Ureter (tissue), 1 donor: Measurements from ENCODE around the gene DCLRE1A. TPM values are rescaled to one million over a fixed set of nuclear protein-coding genes. Genes with fewer than 3 reads are reported as not detected.
"Not testable (repeated sequence)": the region's sequence is repeated elsewhere in the genome, so short reads cannot be mapped to it uniquely, and the experiment has no call there.

Source experiments
- DNase-seq: peaks from one replicate; pipeline ENCODE4 v3.0.0-alpha.2; 2020; ENCODE audit warnings: low spot score
- total RNA-seq: library from RNA; stranded (reverse); gene quantifications from one replicate; pipeline ENCODE4 v1.2.4, GENCODE V29; 2023
- donor health status: DM: yes; HTN: yes; CAD: no.

The DCLRE1A gene
- total RNA-seq, 1 donor from 2014 or later = 8.3 TPM

GRCh38 chr10:113858541-113858940 lies 4.7 kb upstream of the DCLRE1A start:
- no peak for DNase-seq

DNA sequence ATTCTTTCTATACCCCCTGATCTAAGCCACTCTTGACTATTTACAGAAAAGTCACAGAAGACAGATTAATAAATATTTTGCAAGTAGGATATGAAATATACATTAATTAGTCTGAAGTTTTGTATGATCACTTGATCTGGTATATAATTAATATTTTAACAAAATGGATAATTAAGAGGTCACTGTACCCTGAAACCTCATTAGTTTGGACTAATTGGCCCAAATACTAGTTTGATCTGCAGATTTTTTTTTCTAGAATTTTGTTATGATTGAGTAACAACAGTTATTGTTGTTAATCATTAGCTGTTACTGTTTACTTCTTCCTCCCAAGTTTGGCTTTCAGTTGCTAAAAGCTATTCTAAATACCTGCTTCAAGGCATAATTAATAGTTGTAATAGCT lies 3.3 kb upstream of the DCLRE1A start:
- DNase-seq = no peak

- DNase-seq = no peak
These were observed 2.7 kb upstream of the DCLRE1A start for GRCh38 chr10:113856563-113856962.

GRCh38 chr10:113854761-113855588 lies 1.1 kb upstream of the DCLRE1A start:
- peak; percentile 61 for DNase-seq

- no peak for DNase-seq
These were observed 287 bp downstream of the DCLRE1A start for GRCh38 chr10:113853578-113854012.

- DNase-seq = no peak
These were observed 3.9 kb downstream of the DCLRE1A start for GRCh38 chr10:113849946-113850345.

DNA sequence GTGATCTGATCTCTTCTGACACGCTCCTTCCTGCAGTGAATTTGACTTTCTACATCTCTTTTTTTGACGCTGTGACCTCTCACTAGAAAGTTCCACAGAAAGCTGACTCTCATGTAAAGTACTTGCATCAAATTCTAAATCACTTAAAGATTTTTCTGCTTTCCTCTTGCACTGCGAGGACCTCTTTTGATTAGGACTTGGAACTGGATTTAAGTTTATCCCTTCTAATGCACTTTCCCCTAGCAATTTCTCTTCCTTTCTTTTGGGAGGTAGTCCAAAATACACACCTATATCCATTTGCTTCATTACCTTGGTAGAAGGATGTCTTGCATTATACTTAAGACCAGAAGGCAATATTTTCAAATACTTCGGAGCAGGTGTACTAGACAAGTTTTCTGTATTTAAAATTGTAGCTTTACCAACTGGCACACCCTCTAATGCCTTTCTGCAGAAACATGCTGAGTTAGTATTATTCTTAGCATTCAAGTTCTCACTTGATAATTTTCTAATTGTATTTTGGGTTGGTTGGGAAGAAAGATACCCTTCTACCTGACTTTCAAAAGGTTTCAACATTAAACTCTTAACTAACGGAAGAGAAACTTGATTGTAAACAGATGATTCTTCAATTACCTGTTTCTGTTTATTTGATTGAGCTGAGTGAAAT lies 4.6 kb downstream of the DCLRE1A start:
- no peak for DNase-seq

DNA sequence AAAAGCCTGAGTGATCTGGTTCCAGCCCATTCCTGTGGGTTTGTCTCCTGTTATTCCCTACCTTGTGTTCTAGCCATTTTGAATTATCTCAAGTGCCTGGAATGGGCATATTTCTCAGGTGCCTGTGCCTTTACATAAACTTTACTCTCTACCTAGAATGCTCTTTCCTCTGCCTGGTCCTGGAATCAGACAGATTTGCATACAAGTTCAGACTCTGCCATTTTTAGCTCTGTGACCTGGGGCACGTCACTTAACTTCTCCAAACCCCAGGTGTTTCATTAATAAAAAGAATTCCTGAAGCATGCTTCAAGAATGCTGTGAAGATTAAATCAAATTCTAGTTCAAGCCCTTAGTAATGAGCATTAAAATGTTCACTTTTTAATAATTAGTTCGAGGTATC lies 7.8 kb downstream of the DCLRE1A start:
- DNase-seq = no peak

DNA sequence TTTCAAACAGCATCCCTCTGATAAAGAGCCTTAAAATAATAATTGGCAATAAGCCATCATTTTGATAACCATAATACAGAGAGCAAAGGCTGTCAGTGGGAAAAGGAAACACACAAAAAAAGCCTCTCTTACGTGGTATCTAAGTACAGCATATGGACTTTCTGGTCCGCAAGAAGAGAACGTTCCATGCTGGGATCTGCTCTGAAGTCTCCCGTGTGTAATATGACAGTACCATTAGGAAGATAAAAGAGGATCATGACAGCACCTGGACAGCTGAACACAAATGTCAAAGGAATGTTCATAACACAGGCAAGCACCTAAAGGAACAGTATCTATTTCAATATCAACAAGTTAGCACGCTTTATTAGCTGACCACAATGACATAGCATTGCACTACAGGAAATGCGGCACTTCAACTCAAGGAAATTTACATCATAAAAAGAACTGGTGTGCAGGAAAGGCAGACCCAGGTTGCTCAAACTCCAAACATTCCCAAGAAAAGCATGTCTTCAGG lies 9.9 kb downstream of the DCLRE1A start:
- DNase-seq = no peak

DNA sequence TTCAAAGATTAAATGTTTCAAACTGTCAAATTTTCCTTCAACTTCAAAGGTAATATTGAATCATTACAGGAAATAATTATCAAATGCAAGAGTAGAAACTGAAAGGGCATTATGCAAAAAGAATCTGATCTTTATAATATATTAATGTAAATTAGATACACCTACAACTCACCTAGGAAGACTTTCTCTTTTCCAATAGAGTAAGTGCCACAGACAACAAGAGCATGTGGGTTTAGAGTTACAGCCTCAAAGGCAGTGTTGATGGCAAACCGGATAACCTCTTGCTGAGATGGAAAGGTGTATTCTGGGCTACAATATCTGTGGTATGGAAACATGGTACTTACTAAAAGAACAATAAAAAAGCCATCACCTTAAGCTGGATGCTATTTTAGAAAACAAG lies 11.7 kb downstream of the DCLRE1A start:
- DNase-seq = no peak

DNA sequence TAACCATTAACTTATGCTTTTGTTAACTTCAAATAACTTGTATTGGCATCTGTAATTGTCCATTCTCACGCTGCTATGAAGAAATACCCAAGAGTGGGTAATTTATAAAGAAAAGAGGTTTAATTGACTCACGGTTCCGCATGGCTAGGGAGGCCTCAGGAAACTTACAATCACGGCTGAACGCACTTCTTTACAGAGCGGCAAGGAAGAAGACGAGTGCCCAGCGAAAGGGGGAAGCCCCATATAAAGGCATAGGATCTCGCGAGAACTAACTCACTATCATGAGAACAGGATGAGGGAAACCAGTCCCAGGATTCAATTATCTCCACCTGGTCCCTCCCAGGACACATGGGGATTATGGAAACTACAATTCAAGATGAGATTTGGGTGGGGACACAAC lies 25.3 kb downstream of the DCLRE1A start:
- not testable (repeated sequence) for DNase-seq

GRCh38 chr10:113825791-113826190 lies 28.1 kb downstream of the DCLRE1A start:
- no peak for DNase-seq

- DNase-seq = no peak
These were observed 30.5 kb downstream of the DCLRE1A start for GRCh38 chr10:113823389-113823788.

- no peak for DNase-seq
These were observed 31.7 kb downstream of the DCLRE1A start for GRCh38 chr10:113822174-113822573.

- not testable (repeated sequence) for DNase-seq
These were observed 32.6 kb downstream of the DCLRE1A start for GRCh38 chr10:113821306-113821705.

- DNase-seq = no peak
These were observed 33.4 kb downstream of the DCLRE1A start for GRCh38 chr10:113820507-113820906.

GRCh38 chr10:113819989-113820388 lies 33.9 kb downstream of the DCLRE1A start:
- DNase-seq = no peak

- not testable (repeated sequence) for DNase-seq
These were observed 39.2 kb downstream of the DCLRE1A start for GRCh38 chr10:113814700-113815099.

DNA sequence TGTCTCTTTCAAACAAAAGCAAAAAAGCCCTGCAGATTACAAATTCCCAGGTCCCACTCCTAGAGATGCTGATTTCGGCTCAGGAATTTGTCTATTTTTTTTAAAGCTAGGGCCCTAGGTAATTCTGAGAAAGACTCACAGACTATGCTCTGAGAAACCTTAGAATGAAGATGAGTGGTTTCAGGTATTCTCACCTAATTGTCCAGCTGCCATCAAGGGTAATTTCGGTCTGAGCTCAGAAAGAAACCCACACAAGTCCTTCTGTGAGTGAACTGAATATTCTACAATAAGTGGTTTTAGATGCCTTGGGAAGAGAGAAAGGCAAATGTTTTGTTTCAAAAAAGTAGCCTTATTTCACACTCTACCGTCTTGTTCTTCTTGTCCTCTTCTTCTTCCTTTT lies 45.7 kb downstream of the DCLRE1A start:
- DNase-seq = no peak

GRCh38 chr10:113806503-113806902 lies 47.4 kb downstream of the DCLRE1A start:
- DNase-seq = no peak

GRCh38 chr10:113802997-113803396 lies 50.9 kb downstream of the DCLRE1A start:
- no peak for DNase-seq

DNA sequence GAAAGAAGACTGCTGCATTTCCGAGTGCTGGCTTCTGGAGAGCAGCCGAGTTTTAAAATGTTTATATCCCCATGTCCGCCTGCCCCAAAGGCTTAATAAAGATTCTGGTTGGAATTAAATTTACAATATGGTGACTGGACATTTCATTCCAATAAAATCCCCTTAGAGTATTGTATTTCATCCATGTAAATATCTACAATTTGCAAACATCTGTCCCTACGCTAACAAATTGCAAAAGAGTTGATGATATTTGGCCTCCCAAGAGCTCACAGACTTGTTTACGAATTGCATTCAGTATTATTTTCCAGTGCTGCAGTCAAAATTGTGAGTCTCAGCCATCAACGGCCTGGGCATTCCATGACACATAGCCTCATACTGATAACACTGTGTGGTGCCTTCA lies 52.3 kb downstream of the DCLRE1A start:
- DNase-seq = no peak

- DNase-seq = no peak
These were observed 62.2 kb downstream of the DCLRE1A start for GRCh38 chr10:113791691-113792090.
